H1 (cell line): ENCODE data around the gene SVIL. TPM values are rescaled to one million over a fixed set of nuclear protein-coding genes. Genes with fewer than 3 reads are reported as not detected.

Experiments used
- CTCF ChIA-PET: fragments of 300-600 bp; sonication (Branson Sonifier 250); formaldehyde crosslinking; loops from one replicate; lab custom pipeline; 2021; ENCODE audit not compliant: partially characterized antibody; lab: Charles Lee
- POLR2A ChIA-PET: fragments of 300-600 bp; sonication (Branson Sonifier 250); formaldehyde crosslinking; loops from one replicate; lab custom pipeline; 2021; ENCODE audit warnings: inconsistent platforms; ENCODE audit not compliant: partially characterized antibody; lab: Charles Lee
- DNase-seq, 2 experiments: peaks; one replicate each; pipeline versions ENCODE4 v3.0.0 to v3.0.0-alpha.2; 2010 to 2022; ENCODE audit warnings: low spot score in 2 of 2, low read depth in 1 of 2, mixed read lengths in 1 of 2
- FAIRE-seq: peaks from 2 replicates; lab custom pipeline; 2011; peaks lifted over from hg19 to GRCh38; lab: Jason Lieb, UNC
- H2AFZ ChIP-seq: 2 replicates; pipeline ENCODE4 v1.8.1; 2012; ENCODE audit warnings: low read length, inconsistent platforms
- H2AK5ac ChIP-seq: 2 replicates; pipeline ENCODE4 v1.6.1; 2013; ENCODE audit warnings: low read depth, low read length
- H2BK120ac ChIP-seq: replicated peaks from 2 replicates; pipeline ENCODE3; 2013; ENCODE audit warnings: low read depth, low read length, inconsistent platforms
- H2BK12ac ChIP-seq: 2 replicates; pipeline ENCODE4 v1.6.1; 2013; ENCODE audit warnings: low read depth, low read length
- H2BK15ac ChIP-seq: 2 replicates; pipeline ENCODE4 v1.6.1; 2013; ENCODE audit warnings: low read length
- H2BK20ac ChIP-seq: 2 replicates; pipeline ENCODE4 v1.6.1; 2013; ENCODE audit warnings: low read length
- H2BK5ac ChIP-seq: 2 replicates; pipeline ENCODE4 v1.6.1; 2013; ENCODE audit warnings: low read depth, low read length
- H3K14ac ChIP-seq: 2 replicates; pipeline ENCODE4 v1.6.1; 2013; ENCODE audit warnings: inconsistent platforms; ENCODE audit not compliant: insufficient read length
- H3K18ac ChIP-seq: 2 replicates; pipeline ENCODE4 v1.6.1; 2013; ENCODE audit warnings: low read length; ENCODE audit errors: extremely low read depth
- H3K23ac ChIP-seq: 2 replicates; pipeline ENCODE4 v1.6.1; 2013; ENCODE audit warnings: inconsistent platforms; ENCODE audit not compliant: insufficient read length
- H3K23me2 ChIP-seq: 2 replicates; pipeline ENCODE4 v1.6.1; 2013; ENCODE audit warnings: low read depth, low read length
- H3K27ac ChIP-seq: 2 replicates; pipeline ENCODE4 v1.6.1; 2011; ENCODE audit warnings: low read depth, low read length, inconsistent platforms
- H3K27me3 ChIP-seq, 4 experiments: replicated peaks in 1 of 4; 1 replicate in 1 of 4; 2 replicates in 3 of 4; pipeline versions ENCODE4 v1.6.1 to v1.8.1; 2011 to 2013; ENCODE audit warnings: low read length in 3 of 4, mild to moderate bottlenecking in 3 of 4, inconsistent platforms in 2 of 4, mixed read lengths in 2 of 4, moderate library complexity in 1 of 4; ENCODE audit not compliant: control insufficient read depth in 3 of 4, insufficient read depth in 3 of 4; ENCODE audit errors: extremely low read depth in 1 of 4
- H3K36me3 ChIP-seq, 4 experiments: 2 replicates each; pipeline versions ENCODE4 v1.6.1 to v1.8.1; 2011 to 2013; ENCODE audit warnings: mild to moderate bottlenecking in 4 of 4, low read length in 3 of 4, moderate library complexity in 2 of 4, control low read depth in 1 of 4, inconsistent platforms in 1 of 4; ENCODE audit not compliant: insufficient read depth in 4 of 4, control insufficient read depth in 2 of 4
- H3K4ac ChIP-seq: replicated peaks from 2 replicates; pipeline ENCODE3; 2013; ENCODE audit warnings: low read length, low read depth, mixed read lengths, inconsistent platforms; ENCODE audit not compliant: insufficient read length
- H3K4me1 ChIP-seq, 4 experiments: replicated peaks in 1 of 4; 1 replicate in 1 of 4; 2 replicates in 3 of 4; pipeline versions ENCODE4 v1.6.1 to v1.8.1; 2011 to 2013; ENCODE audit warnings: low read length in 3 of 4, inconsistent platforms in 2 of 4, mixed read lengths in 1 of 4; ENCODE audit not compliant: insufficient read depth in 4 of 4, control insufficient read depth in 3 of 4
- H3K4me2 ChIP-seq, 2 experiments: 2 replicates each; pipeline versions ENCODE4 v1.6.1 to v1.8.1; 2011 to 2013; ENCODE audit warnings: low read depth in 2 of 2, low read length in 2 of 2, control low read depth in 1 of 2, inconsistent platforms in 1 of 2, mild to moderate bottlenecking in 1 of 2; ENCODE audit not compliant: insufficient read depth in 1 of 2
- H3K4me3 ChIP-seq, 4 experiments: fragments of 200-600, 300-600 bp in 1 of 4; sonication (generic), shearing (Covaris generic), sonication (Bioruptor Twin) in 1 of 4; 2 replicates each; pipeline versions ENCODE4 v1.5.1 to v1.8.1; 2011 to 2016; ENCODE audit warnings: low read length in 4 of 4, low read depth in 3 of 4, control low read depth in 2 of 4, inconsistent platforms in 2 of 4, mild to moderate bottlenecking in 2 of 4, mixed read lengths in 1 of 4, moderate library complexity in 1 of 4; ENCODE audit not compliant: insufficient read depth in 2 of 4; ENCODE audit errors: extremely low read depth in 1 of 4
- H3K56ac ChIP-seq: replicated peaks from 2 replicates; pipeline ENCODE3; 2013; ENCODE audit warnings: low read depth, mild to moderate bottlenecking, mixed read lengths, low read length, inconsistent platforms; ENCODE audit not compliant: insufficient read length
- H3K79me1 ChIP-seq: 2 replicates; pipeline ENCODE4 v1.6.1; 2013; ENCODE audit warnings: low read depth, low read length, control low read depth
- H3K79me2 ChIP-seq, 2 experiments: 2 replicates each; pipeline versions ENCODE4 v1.6.1 to v1.8.1; 2012 to 2013; ENCODE audit warnings: low read length in 2 of 2, mild to moderate bottlenecking in 2 of 2, inconsistent platforms in 1 of 2; ENCODE audit not compliant: insufficient read depth in 2 of 2, control insufficient read depth in 1 of 2
- H3K9ac ChIP-seq, 4 experiments: replicated peaks in 1 of 4; 1 replicate in 1 of 4; 2 replicates in 3 of 4; pipeline versions ENCODE4 v1.6.1 to v1.8.1; 2011 to 2013; ENCODE audit warnings: low read depth in 3 of 4, low read length in 3 of 4, control low read depth in 2 of 4, mild to moderate bottlenecking in 2 of 4, moderate library complexity in 2 of 4, inconsistent platforms in 1 of 4; ENCODE audit errors: extremely low read depth in 1 of 4
- H3K9me3 ChIP-seq, 2 experiments: 2 replicates each; pipeline versions ENCODE4 v1.6.1 to v1.8.1; 2012 to 2013; ENCODE audit warnings: mild to moderate bottlenecking in 2 of 2, moderate library complexity in 2 of 2, control low read depth in 1 of 2, inconsistent platforms in 1 of 2, low read depth in 1 of 2, low read length in 1 of 2, mixed read lengths in 1 of 2; ENCODE audit not compliant: insufficient read depth in 2 of 2
- H4K20me1 ChIP-seq, 2 experiments: replicated peaks in 1 of 2; 2 replicates each; pipeline versions ENCODE3 to v1.8.1; 2011 to 2013; ENCODE audit warnings: inconsistent platforms in 2 of 2, low read length in 2 of 2, mild to moderate bottlenecking in 1 of 2; ENCODE audit not compliant: insufficient read depth in 2 of 2, control insufficient read depth in 1 of 2
- H4K5ac ChIP-seq: 2 replicates; pipeline ENCODE4 v1.6.1; 2013; ENCODE audit warnings: low read length, low read depth, mixed read lengths, inconsistent platforms; ENCODE audit not compliant: insufficient read length
- H4K8ac ChIP-seq: 2 replicates; pipeline ENCODE4 v1.8.0; 2013; ENCODE audit warnings: mild to moderate bottlenecking, moderate library complexity, low read length, inconsistent platforms; ENCODE audit not compliant: insufficient read depth; ENCODE audit errors: extremely low read depth
- H4K91ac ChIP-seq: replicated peaks from 2 replicates; pipeline ENCODE3; 2013; ENCODE audit warnings: low read length, mixed read lengths, inconsistent platforms; ENCODE audit not compliant: insufficient read length
- CEBPB ChIP-seq: IDR thresholded peaks from 2 replicates; pipeline ENCODE4 v1.6.1; 2012; ENCODE audit warnings: low read depth, low read length
- CREB1 ChIP-seq: IDR thresholded peaks from 2 replicates; pipeline ENCODE4 v1.6.1; 2012; ENCODE audit warnings: inconsistent platforms
- KDM5A ChIP-seq: fragments of 200-600 bp; IDR thresholded peaks from 2 replicates; pipeline ENCODE4 v1.7.1; 2012; ENCODE audit warnings: mild to moderate bottlenecking, low read length, inconsistent platforms, mixed read lengths
- PHF8 ChIP-seq: fragments of 200-600 bp; sonication (generic); conservative IDR thresholded peaks from 2 replicates; pipeline ENCODE4 v1.7.1; 2012; ENCODE audit warnings: low read depth, mild to moderate bottlenecking, inconsistent platforms, low read length, moderate library complexity
- POLR2A ChIP-seq, 2 experiments: IDR thresholded peaks; 1 replicate in 1 of 2; 2 replicates in 1 of 2; pipeline ENCODE4 v1.6.1; 2011; ENCODE audit warnings: low read depth in 2 of 2, low read length in 2 of 2, mild to moderate bottlenecking in 2 of 2; ENCODE audit errors: control extremely low read depth in 1 of 2
- SIN3A ChIP-seq, 2 experiments: IDR thresholded peaks in 1 of 2; conservative IDR thresholded peaks in 1 of 2; 2 replicates each; pipeline ENCODE4 v1.6.1; 2011 to 2012; ENCODE audit warnings: low read length in 2 of 2, improper control_type of control experiment in 1 of 2, low read depth in 1 of 2, mild to moderate bottlenecking in 1 of 2
- WGBS, 2 experiments: shearing (Covaris generic) in 1 of 2; methylation state at CpG; one replicate each; pipeline versions ENCODE4 v1.1.6 to v1.1.7; 2013 to 2015; ENCODE audit warnings: low lambda C conversion rate in 2 of 2, mixed read lengths in 2 of 2, inconsistent platforms in 1 of 2, low coverage in 1 of 2, missing lambda C conversion rate in 1 of 2; ENCODE audit not compliant: insufficient replicate concordance in 2 of 2, insufficient coverage in 1 of 2, insufficient read length in 1 of 2; ENCODE audit errors: extremely low coverage in 1 of 2, missing lambda C conversion rate in 1 of 2; 5-methylcytosine and 5-hydroxymethylcytosine counted together
- polyA plus RNA-seq, 7 experiments: library from polyadenylated mRNA; depleted of rRNA in 3 of 7; stranded (reverse) in 5 of 7; unstranded in 2 of 7; fragments of >200 nt in 5 of 7; fragments of 200-250 nt in 2 of 7; gene quantifications; 1 replicate in 5 of 7; 2 replicates in 1 of 7; 4 replicates in 1 of 7; pipeline versions ENCODE4 v1.2.1 to v1.2.3, GENCODE V29; 2011 to 2013; ENCODE audit warnings: missing spikeins in 2 of 7, mixed read lengths in 2 of 7
- total RNA-seq: library from RNA; stranded (reverse); fragmentation: NEBNext Ultra II Directional; extraction: Animal tissue kit (Norgen Biotek cat#: 25700); gene quantifications from 2 replicates; pipeline ENCODE4 v1.2.1, GENCODE V29; 2021

SVIL gene
- total and polyA plus RNA-seq, 2 of the 8 experiments (the other 6 are each of a cell fraction or from before 2014, with no cell fraction given), result 4.7 to 15.4 TPM

GRCh38 chr10:29671968-29672367 lies 37.2 kb upstream of the SVIL start:
- ChIA-PET CTCF (no interaction called here), POLR2A (interaction anchor here (1.1 kb wide), 1 partner anchor 14 kb away, joined by 6 read pairs; no protein-coding TSS in a partner anchor)
- no peak overlapping the region for H2AFZ ChIP-seq
- no peak overlapping the region for H3K14ac ChIP-seq
- no peak for DNase-seq
- peaks cover 0 to 5% (median 2%) of the 10 kb centered on the region in 4 experiments; a peak in 2 of 7 replicates for H3K4me1 ChIP-seq
- H2BK5ac ChIP-seq, result no peak overlapping the region
- H4K20me1 ChIP-seq, result no peaks in the 10 kb centered on the region
- H3K23me2 ChIP-seq, result no peaks in the 10 kb centered on the region
- H3K79me1 ChIP-seq, result 0 out of 2 replicates have a peak, but pooled peaks cover 2% of the 10 kb centered on the region
- H3K27ac ChIP-seq, result no peak overlapping the region
- no peak overlapping the region for H3K4me2 ChIP-seq
- no peak overlapping the region for H2BK20ac ChIP-seq
- H3K9me3 ChIP-seq, result peaks cover 24 to 29% of the 10 kb centered on the region in 2 experiments
- H3K23ac ChIP-seq, result no peak overlapping the region
- peaks cover 0 to 16% (median 4%) of the 10 kb centered on the region in 4 experiments; a peak in 3 of 8 replicates for H3K36me3 ChIP-seq
- no peak overlapping the region for H3K4me3 ChIP-seq
- H4K91ac ChIP-seq, result no peak overlapping the region
- H2BK120ac ChIP-seq, result no peak overlapping the region
- no peak overlapping the region for H4K5ac ChIP-seq
- no peaks in the 10 kb centered on the region for H3K27me3 ChIP-seq
- no peak for TF ChIP-seq PHF8
- TF ChIP-seq CREB1, result no peak
- no peak for TF ChIP-seq SIN3A (conservative IDR thresholded peaks at IDR 0.05 in 1 of 2, IDR thresholded peaks at IDR 0.05 in 1 of 2; ENCODE audit: low read depth in 1 of 2, low read length in 2 of 2)
- TF ChIP-seq CEBPB, result no peak
- TF ChIP-seq KDM5A, result no peak
- TF ChIP-seq POLR2A (IDR thresholded peaks at IDR 0.05; ENCODE audit: control extremely low read depth in 1 of 2, low read depth in 2 of 2, low read length in 2 of 2), result no peak
- TF ChIP-seq, all 59 proteins: peak for 0
- FAIRE-seq, result no peak
- H3K56ac ChIP-seq, result no peak overlapping the region
- WGBS, 2 experiments, result 85% methylated on average over 2 of the region's 2 CpGs; no CpG with 5 or more reads in 1 of the 2 experiments
- no peak overlapping the region for H2BK15ac ChIP-seq
- H3K79me2 ChIP-seq, result no peaks in the 10 kb centered on the region
- no peak overlapping the region for H2BK12ac ChIP-seq
- no peak overlapping the region for H3K9ac ChIP-seq
- H2AK5ac ChIP-seq, result no peak overlapping the region
- H4K8ac ChIP-seq, result no peak overlapping the region
- no peak overlapping the region for H3K18ac ChIP-seq
- no peak overlapping the region for H3K4ac ChIP-seq
